Neural progenitor cell (in vitro differentiated cells): ENCODE measurements around the gene DNAL4.

Experiments
- EZH2 ChIP-seq: fragments of 200-600 bp; sonication (generic); IDR thresholded peaks from 2 replicates; pipeline ENCODE4 v1.6.1; 2017; ENCODE audit warnings: antibody characterized with exemption, mild to moderate bottlenecking, moderate library complexity
- EZH2phosphoT487 ChIP-seq: fragments of 200-600 bp; sonication (generic); IDR thresholded peaks from 2 replicates; pipeline ENCODE4 v1.6.1; 2017; ENCODE audit warnings: antibody characterized with exemption
- TF ChIP-seq, protein P1 (sequence below): fragments of 200-600 bp; sonication (generic); IDR thresholded peaks from 2 replicates; pipeline ENCODE4 v1.5.1; 2017; ENCODE audit warnings: antibody characterized with exemption, mild to moderate bottlenecking

GRCh38 chr22:38820020-38820419, 26.1 kb upstream of the DNAL4 start:
- TF ChIP-seq, protein P1, sequence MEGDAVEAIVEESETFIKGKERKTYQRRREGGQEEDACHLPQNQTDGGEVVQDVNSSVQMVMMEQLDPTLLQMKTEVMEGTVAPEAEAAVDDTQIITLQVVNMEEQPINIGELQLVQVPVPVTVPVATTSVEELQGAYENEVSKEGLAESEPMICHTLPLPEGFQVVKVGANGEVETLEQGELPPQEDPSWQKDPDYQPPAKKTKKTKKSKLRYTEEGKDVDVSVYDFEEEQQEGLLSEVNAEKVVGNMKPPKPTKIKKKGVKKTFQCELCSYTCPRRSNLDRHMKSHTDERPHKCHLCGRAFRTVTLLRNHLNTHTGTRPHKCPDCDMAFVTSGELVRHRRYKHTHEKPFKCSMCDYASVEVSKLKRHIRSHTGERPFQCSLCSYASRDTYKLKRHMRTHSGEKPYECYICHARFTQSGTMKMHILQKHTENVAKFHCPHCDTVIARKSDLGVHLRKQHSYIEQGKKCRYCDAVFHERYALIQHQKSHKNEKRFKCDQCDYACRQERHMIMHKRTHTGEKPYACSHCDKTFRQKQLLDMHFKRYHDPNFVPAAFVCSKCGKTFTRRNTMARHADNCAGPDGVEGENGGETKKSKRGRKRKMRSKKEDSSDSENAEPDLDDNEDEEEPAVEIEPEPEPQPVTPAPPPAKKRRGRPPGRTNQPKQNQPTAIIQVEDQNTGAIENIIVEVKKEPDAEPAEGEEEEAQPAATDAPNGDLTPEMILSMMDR: no peak
- no peak for TF ChIP-seq EZH2phosphoT487
- no peak for TF ChIP-seq EZH2
